GM18909 (cell line): Measurements from ENCODE around the gene CCDC85B.

Experiments
- ATAC-seq: cut with Tn5 transposase; IDR thresholded peaks from one replicate; pipeline ENCODE4 v1.9.1; 2021; ENCODE audit warnings: mild to moderate bottlenecking; ENCODE audit not compliant: unreplicated experiment, poor library complexity

Gene CCDC85B

DNA sequence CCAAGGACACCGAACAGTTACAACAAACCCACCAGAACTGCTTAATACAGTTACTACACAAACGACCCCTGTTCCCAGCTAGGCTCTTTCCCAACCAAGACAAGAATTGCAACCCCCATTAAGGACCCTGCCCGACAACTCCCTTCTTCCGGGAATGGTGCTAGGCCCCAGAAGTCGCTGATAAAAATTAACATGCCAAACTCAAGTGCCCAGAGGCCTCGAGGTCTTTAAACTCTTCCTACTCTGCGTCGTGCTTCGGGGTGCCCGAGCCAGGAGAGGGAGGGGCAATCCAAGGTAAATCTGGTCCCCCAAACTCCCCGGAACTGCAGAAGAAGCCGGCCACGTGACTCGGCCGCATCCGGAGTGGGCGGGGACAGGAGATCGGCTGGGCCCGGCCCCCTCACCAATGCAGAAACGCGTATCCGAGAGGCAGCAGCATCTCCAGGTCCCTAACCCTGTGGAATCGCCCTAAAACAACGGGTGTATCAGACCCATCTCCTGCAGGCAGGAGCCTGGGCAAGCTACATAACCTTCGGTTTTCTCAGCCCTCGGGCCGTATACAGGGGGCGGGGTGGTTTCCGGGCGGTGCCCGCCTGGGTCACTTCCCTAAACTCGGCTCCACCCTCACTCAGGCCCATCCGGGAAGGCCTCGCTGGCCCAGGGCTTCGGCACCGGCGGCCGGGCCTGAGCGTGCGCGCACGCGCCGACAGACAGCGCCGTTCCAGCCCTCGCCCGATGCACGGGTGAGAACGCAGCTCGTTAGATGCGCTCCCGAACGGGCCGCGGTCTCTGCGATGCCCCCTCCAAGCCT, 33.6 kb upstream of the CCDC85B start:
- ATAC-seq = peak; percentile 28

DNA sequence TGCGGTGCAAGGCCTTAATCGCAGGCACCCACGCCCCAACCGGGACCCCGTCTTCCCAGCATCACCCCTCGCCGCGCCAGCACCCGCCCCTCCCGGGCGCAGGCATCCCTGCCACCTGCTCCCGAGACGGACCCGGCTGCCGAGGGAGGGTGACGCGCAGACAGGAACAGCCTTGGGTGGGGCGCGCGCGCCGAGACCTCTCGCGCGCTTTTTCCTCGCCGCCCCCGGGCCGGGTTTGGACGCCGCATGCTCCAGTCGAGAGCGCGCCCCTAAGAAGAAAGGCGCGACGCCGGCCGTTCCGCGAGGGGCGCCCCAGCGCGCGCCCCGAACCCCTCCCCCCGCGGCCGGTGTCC, 33.0 kb upstream of the CCDC85B start:
- ATAC-seq = peak; percentile 3

DNA sequence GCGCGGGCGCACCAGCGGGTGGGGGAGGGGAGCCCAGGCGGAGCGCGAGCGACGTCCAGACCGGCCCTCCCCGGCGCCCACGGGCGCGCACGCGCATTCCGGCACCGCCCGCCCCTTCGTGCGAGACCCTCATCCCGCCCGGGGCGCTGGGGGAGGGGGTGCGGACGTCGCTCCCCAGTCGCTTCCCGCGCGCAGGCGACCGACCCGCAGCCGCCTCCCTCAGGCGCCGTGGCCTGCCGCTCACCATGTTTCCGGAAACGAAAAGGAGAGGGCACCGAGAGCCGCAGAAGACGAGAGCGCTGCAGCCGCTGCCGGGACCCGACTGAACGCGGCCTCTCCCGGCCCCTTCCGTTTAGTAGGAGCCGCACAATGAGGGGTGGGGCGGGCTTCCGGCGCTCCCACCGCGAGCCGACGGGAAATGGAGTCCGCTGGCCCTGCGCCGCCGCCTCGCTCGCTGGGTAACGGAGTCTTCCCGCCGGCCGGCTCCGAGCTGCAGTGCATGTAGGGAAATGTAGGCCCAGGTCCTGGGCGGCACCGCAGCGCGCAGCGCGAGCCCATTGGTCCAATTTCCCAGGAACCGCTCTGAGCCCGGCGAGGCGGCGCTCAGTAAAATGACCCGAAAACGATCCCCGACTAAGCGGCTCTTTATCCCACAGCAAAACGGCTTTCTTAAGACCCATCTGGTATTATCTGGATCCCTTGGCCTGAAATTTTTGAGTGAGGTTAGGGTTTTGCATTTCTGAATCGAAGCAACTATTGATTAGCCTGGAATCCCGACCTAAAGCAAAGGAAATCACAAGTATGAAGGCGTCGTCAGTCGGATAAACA, 32.4 kb upstream of the CCDC85B start, which contains the start of gene CFL1:
CFL1 (minus strand) TSS at position 328 of the 828 bp plus-strand sequence; CDS start at position 247, 81 bp downstream.
- ATAC-seq = peak; percentile 50

DNA sequence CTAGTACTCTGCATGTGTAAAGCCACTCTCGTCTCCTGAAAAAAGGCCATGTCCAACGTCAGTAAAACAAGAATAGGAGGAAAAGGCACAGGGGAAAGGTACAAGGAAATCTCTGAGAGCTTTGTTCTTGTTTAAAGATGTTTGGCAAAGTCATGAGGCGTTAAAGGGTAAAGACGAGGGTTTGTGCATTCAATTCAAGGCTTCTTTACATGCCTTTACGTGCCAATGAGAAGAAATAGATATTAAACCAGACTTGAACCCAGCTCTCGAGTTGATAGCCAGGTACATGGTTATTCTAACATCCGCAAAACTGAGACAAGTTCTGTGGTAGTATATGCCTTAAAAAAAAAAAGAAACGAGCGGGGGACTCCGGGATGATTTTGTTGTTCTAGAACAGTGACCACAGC, 31.8 kb upstream of the CCDC85B start:
- ATAC-seq = no peak

DNA sequence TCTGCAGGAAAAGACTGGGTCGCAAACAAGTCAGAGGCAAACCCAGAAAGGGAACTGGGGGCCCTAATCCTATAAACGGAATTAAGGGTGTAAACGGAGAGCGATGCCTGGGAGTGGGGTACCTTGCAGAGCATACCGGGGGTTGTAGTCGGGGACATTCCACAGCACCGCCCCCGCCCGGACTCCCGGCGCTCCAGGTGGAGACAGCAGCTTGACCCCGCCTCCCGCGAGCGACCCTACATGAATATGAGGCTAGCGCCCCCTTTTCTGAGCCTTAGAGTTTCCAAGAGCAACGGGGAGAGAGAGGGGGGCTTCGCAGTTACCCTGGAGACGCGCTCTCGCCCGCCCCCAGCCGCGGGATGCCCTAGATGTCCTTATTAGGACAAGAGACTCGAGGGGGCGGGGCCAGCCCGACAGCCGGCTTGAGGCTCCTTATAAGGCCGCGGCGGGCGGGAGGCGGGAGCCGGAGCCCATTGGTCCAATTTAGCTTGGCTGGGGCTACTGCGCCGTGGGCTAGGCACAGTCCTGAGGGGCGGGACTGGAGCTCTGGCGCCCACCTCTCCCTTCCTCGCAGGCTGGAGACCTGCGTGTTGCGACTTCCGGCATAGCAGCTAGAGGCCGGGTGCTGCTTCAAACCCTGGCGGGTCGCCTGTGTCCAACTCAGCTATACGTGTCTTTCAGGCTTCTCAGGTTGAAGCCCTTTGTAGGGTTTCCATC, 31.2 kb upstream of the CCDC85B start:
- peak; percentile 55 for ATAC-seq

DNA sequence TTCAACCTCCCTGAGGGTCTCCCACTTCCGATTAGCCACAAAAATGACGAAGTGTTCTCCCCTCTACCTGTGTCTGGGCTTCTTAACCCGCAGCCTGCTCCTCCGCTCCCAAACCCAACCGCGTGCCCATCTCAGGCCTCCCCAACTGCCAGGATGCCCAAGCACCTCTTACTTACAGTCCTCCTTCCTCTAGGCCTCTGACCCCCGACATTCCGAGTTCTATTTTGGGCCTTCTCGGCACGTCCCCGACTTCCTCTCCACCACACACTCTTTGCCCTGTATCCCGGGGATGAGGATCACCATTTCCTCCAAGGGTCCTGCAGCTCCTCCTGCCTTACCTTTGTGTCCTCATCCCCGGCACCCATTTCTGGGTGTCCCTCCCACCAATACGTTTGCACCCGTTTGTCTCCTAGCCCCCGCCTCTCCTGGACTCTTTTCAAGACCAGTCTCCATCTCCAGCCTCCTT, 30.6 kb upstream of the CCDC85B start:
- ATAC-seq = no peak

- ATAC-seq = peak; percentile 32
Measured at GRCh38 chr11:65860278-65861164, 30.0 kb upstream of the CCDC85B start, which contains the start of gene MUS81. MUS81 (plus strand) TSS chr11:65860433; CDS start chr11:65860754, 321 bp downstream.

DNA sequence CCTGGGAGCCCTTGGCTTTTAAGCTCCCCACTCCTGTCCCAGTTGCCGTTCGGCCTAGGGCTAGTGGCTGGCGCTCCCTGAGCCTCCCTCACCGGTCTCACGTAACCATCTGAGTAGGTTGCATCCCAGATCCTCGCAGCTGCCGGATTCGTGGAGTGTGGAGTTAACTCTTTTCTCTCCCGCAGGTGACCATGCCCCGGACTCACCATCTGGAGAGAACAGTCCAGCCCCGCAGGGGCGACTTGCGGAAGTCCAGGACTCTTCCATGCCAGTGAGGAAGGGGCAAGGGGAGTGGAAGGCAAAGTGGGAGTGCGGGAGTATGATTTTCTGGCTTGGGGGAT, 29.3 kb upstream of the CCDC85B start:
- ATAC-seq = no peak

- no peak for ATAC-seq
Measured at GRCh38 chr11:65861533-65862183, 28.8 kb upstream of the CCDC85B start.

- ATAC-seq = no peak
Measured at GRCh38 chr11:65862191-65862735, 28.2 kb upstream of the CCDC85B start.

DNA sequence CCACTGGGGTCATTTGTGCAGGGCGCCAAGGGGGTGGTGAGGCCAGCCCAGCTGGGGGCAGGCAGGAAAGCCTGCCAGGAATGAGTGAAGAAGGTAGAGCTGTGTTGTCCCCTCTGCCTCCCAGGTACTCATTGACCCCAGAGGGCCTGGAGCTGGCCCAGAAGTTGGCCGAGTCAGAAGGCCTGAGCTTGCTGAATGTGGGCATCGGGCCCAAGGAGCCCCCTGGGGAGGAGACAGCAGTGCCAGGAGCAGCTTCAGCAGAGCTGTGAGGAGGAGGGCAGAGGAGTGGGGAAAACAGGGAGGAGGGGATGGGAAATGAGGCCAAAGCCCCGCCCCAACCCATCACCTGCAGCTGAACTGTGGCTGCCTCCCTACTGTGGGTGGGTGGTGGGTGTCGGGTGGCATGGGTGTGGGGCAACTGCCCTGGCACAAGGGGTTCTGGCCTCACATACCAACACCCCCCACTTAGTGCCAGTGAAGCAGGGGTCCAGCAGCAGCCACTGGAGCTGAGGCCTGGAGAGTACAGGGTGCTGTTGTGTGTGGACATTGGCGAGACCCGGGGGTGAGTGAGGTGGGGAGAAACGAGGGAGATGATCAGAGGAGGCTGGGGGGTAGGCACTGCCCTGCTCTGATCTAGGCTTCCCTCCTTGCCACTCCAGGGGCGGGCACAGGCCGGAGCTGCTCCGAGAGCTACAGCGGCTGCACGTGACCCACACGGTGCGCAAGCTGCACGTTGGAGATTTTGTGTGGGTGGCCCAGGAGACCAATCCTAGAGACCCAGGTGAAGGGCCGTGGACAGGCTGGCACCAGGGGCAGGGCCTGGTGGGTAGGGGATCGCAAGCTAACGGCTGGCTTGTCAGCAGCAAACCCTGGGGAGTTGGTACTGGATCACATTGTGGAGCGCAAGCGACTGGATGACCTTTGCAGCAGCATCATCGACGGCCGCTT, 27.3 kb upstream of the CCDC85B start:
- no peak for ATAC-seq

GRCh38 chr11:65863889-65864705, 26.4 kb upstream of the CCDC85B start:
- no peak for ATAC-seq

DNA sequence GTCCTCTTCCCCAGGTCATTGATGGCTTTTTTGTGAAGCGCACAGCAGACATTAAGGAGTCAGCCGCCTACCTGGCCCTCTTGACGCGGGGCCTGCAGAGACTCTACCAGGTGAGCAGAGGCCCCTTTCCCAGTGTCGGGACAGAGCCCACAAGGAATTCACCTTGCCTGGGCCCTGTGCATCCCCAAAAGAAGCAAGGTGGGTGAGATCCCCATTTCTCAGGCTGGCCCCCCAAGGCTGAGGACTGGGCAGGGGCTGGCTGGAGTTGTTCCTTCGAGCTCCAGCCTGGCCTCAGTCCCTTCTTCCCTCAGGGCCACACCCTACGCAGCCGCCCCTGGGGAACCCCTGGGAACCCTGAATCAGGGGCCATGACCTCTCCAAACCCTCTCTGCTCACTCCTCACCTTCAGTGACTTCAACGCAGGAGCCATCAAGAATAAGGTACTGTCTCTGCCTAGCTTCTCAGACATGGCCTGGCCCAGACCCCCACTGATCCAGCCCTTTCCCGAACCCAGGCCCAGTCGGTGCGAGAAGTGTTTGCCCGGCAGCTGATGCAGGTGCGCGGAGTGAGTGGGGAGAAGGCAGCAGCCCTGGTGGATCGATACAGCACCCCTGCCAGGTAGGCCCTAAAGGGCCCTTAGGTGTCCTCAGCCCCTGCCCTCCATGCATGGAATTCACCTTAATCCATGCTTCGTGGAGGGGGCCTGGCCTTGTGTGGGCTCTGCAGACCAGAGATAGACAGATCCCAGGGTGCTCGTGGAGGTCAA, 25.6 kb upstream of the CCDC85B start:
- ATAC-seq = no peak

GRCh38 chr11:65865550-65866172, 24.8 kb upstream of the CCDC85B start:
- ATAC-seq = no peak

- ATAC-seq = no peak
Measured at GRCh38 chr11:65866509-65867283, 23.8 kb upstream of the CCDC85B start.
